SK-N-SH (cell line): ENCODE results near the gene NEK10. TPM values are rescaled to one million over a fixed set of nuclear protein-coding genes. Genes with fewer than 3 reads are reported as not detected.

ENCODE experiments used
- CTCF ChIA-PET: fragments of 300-600, 350-600 bp; formaldehyde crosslinking; extraction: SDS; loops from one replicate; lab custom pipeline; 2021; lab: Yijun Ruan, JAX
- POLR2A ChIA-PET: fragments of 350-600 bp; sonication (Branson Sonifier 250); formaldehyde crosslinking; extraction: SDS; loops from one replicate; lab custom pipeline; 2020; ENCODE audit warnings: antibody characterized with exemption, inconsistent platforms; lab: Yijun Ruan, JAX
- DNase-seq: peaks from one replicate; pipeline ENCODE4 v3.0.0; 2012
- H2AFZ ChIP-seq: fragments of 200-600 bp; sonication (generic); 2 replicates; pipeline ENCODE4 v1.8.1; 2016; ENCODE audit warnings: antibody characterized with exemption, mild to moderate bottlenecking, low read depth
- H3F3A ChIP-seq: fragments of 200-600 bp; sonication (generic); replicated peaks from 2 replicates; pipeline ENCODE3; 2016; ENCODE audit warnings: antibody characterized with exemption, mild to moderate bottlenecking; ENCODE audit not compliant: insufficient read depth
- H3K27ac ChIP-seq, 2 experiments: fragments of 200-500 bp in 1 of 2; fragments of 200-600 bp in 1 of 2; sonication (Bioruptor generic) in 1 of 2; sonication (generic), shearing (Covaris generic) in 1 of 2; 2 replicates each; pipeline versions ENCODE4 v1.5.1 to v1.6.1; 2014 to 2016; ENCODE audit warnings: low read depth in 2 of 2, inconsistent platforms in 1 of 2, low read length in 1 of 2, mild to moderate bottlenecking in 1 of 2, mixed read lengths in 1 of 2
- H3K27me3 ChIP-seq: fragments of 200-600 bp; sonication (generic), shearing (Covaris generic); 2 replicates; pipeline ENCODE4 v1.6.1; 2016; ENCODE audit warnings: mixed run types; ENCODE audit not compliant: insufficient read depth
- H3K36me3 ChIP-seq, 2 experiments: fragments of 200-500 bp in 1 of 2; fragments of 200-600 bp in 1 of 2; sonication (Bioruptor generic) in 1 of 2; sonication (generic) in 1 of 2; replicated peaks in 1 of 2; 2 replicates each; pipeline versions ENCODE3 to v1.5.1; 2014 to 2016; ENCODE audit warnings: low read length in 1 of 2, mild to moderate bottlenecking in 1 of 2; ENCODE audit not compliant: insufficient read depth in 2 of 2, control insufficient read depth in 1 of 2
- H3K4me1 ChIP-seq, 2 experiments: fragments of 200-500 bp in 1 of 2; fragments of 200-600 bp in 1 of 2; sonication (Bioruptor generic) in 1 of 2; sonication (generic), shearing (Covaris generic) in 1 of 2; 2 replicates each; pipeline versions ENCODE4 v1.5.1 to v1.6.1; 2014 to 2016; ENCODE audit warnings: low read depth in 1 of 2, low read length in 1 of 2, mixed run types in 1 of 2; ENCODE audit not compliant: insufficient read depth in 2 of 2, control insufficient read depth in 1 of 2
- H3K4me2 ChIP-seq: fragments of 200-600 bp; sonication (generic), shearing (Covaris generic); 2 replicates; pipeline ENCODE4 v1.6.1; 2017; ENCODE audit warnings: mixed run types
- H3K4me3 ChIP-seq, 2 experiments: fragments of 200-500 bp in 1 of 2; fragments of 200-600 bp in 1 of 2; sonication (Bioruptor generic) in 1 of 2; sonication (generic), shearing (Covaris generic) in 1 of 2; 2 replicates each; pipeline versions ENCODE4 v1.5.1 to v1.8.1; 2014 to 2016; ENCODE audit warnings: low read depth in 2 of 2, inconsistent platforms in 1 of 2, low read length in 1 of 2, mild to moderate bottlenecking in 1 of 2, mixed read lengths in 1 of 2, moderate library complexity in 1 of 2
- H3K79me2 ChIP-seq: fragments of 200-600 bp; sonication (generic); 2 replicates; pipeline ENCODE4 v1.8.1; 2017; ENCODE audit warnings: mild to moderate bottlenecking; ENCODE audit not compliant: insufficient read depth
- H3K9ac ChIP-seq: fragments of 200-600 bp; sonication (generic); 2 replicates; pipeline ENCODE4 v1.6.1; 2017; ENCODE audit warnings: mixed run types
- H3K9me2 ChIP-seq: fragments of 200-600 bp; sonication (generic); 2 replicates; pipeline ENCODE4 v1.6.1; 2017; ENCODE audit warnings: mixed run types
- H3K9me3 ChIP-seq: fragments of 200-600 bp; sonication (generic); 2 replicates; pipeline ENCODE4 v1.6.1; 2017; ENCODE audit warnings: mixed run types, mild to moderate bottlenecking, moderate library complexity
- H4K20me1 ChIP-seq: fragments of 200-600 bp; sonication (generic); 2 replicates; pipeline ENCODE4 v1.6.1; 2017; ENCODE audit warnings: mild to moderate bottlenecking, mixed run types; ENCODE audit not compliant: insufficient read depth
- CTCF ChIP-seq: fragments of 200-600 bp; sonication (generic); IDR thresholded peaks from 2 replicates; pipeline ENCODE4 v1.6.1; 2017; ENCODE audit warnings: antibody characterized with exemption, mild to moderate bottlenecking, moderate library complexity
- ELF1 ChIP-seq: IDR thresholded peaks from 2 replicates; pipeline ENCODE4 v1.4.0; 2012
- EP300 ChIP-seq, 2 experiments: IDR thresholded peaks; 2 replicates each; pipeline versions ENCODE4 v1.4.0 to v1.6.1; 2012; ENCODE audit warnings: borderline replicate concordance in 1 of 2, low read depth in 1 of 2, low read length in 1 of 2
- FOSL2 ChIP-seq: IDR thresholded peaks from 2 replicates; pipeline ENCODE4 v1.4.0; 2012; ENCODE audit warnings: low read depth, mild to moderate bottlenecking, moderate library complexity, borderline replicate concordance
- FOXJ3 ChIP-seq: sonication (generic); formaldehyde crosslinking; IDR thresholded peaks from 2 replicates; pipeline ENCODE4 v1.5.1; 2020; ENCODE audit warnings: mild to moderate bottlenecking, missing genetic modification reagents
- IRF3 ChIP-seq: fragments of 150-350 bp; IDR thresholded peaks from 2 replicates; pipeline ENCODE4 v1.6.1; 2016; ENCODE audit warnings: mild to moderate bottlenecking, low read depth, low read length
- MXI1 ChIP-seq: IDR thresholded peaks from 2 replicates; pipeline ENCODE4 v1.6.1; 2012; ENCODE audit warnings: mild to moderate bottlenecking, low read depth, low read length, improper control_type of control experiment
- NFIC ChIP-seq: IDR thresholded peaks from 2 replicates; pipeline ENCODE4 v1.4.0; 2012; ENCODE audit warnings: borderline replicate concordance
- NRF1 ChIP-seq: IDR thresholded peaks from 2 replicates; pipeline ENCODE4 v1.6.1; 2012; ENCODE audit warnings: low read depth, mild to moderate bottlenecking, low read length
- PBX3 ChIP-seq: IDR thresholded peaks from 2 replicates; pipeline ENCODE4; 2012
- POLR2AphosphoS5 ChIP-seq: IDR thresholded peaks from 2 replicates; pipeline ENCODE4 v1.6.1; 2012; ENCODE audit warnings: low read depth, low read length
- RAD21 ChIP-seq: IDR thresholded peaks from 2 replicates; pipeline ENCODE4 v1.6.1; 2012; ENCODE audit warnings: mild to moderate bottlenecking, low read length
- RCOR1 ChIP-seq: fragments of 150-350 bp; IDR thresholded peaks from 2 replicates; pipeline ENCODE4 v1.6.1; 2017; ENCODE audit warnings: antibody characterized with exemption, low read length
- SIN3A ChIP-seq: IDR thresholded peaks from 2 replicates; pipeline ENCODE4 v1.6.1; 2012; ENCODE audit warnings: low read depth, mild to moderate bottlenecking, low read length, moderate library complexity, borderline replicate concordance
- TAF1 ChIP-seq: IDR thresholded peaks from 2 replicates; pipeline ENCODE4 v1.6.1; 2012; ENCODE audit warnings: low read depth, mild to moderate bottlenecking, low read length, moderate library complexity, borderline replicate concordance
- TCF12 ChIP-seq: IDR thresholded peaks from 2 replicates; pipeline ENCODE4 v1.4.0; 2012
- USF1 ChIP-seq: IDR thresholded peaks from 2 replicates; pipeline ENCODE4 v1.4.0; 2012; ENCODE audit warnings: low read depth, borderline replicate concordance
- USF2 ChIP-seq: fragments of 150-350 bp; IDR thresholded peaks from 2 replicates; pipeline ENCODE4 v1.6.1; 2017; ENCODE audit warnings: antibody characterized with exemption, low read length, low read depth, borderline replicate concordance
- YY1 ChIP-seq: IDR thresholded peaks from 2 replicates; pipeline ENCODE4 v1.4.0; 2012; ENCODE audit warnings: low read depth, mild to moderate bottlenecking
- ZBTB33 ChIP-seq: IDR thresholded peaks from 2 replicates; pipeline ENCODE4 v1.4.0; 2012; ENCODE audit warnings: low read depth, borderline replicate concordance
- WGBS: methylation state at CpG from one replicate; pipeline ENCODE4 v1.1.6; 2017; ENCODE audit warnings: low lambda C conversion rate; 5-methylcytosine and 5-hydroxymethylcytosine counted together
- polyA plus RNA-seq, 3 experiments: library from polyadenylated mRNA; depleted of rRNA; stranded (reverse); fragments of >200 nt; gene quantifications; 2 replicates each; pipeline ENCODE4 v1.2.3, GENCODE V29; 2012

The NEK10 gene
- polyA plus RNA-seq, 1 of the 3 experiments (the other 2 are of a cell fraction), result 1.0 TPM

- no peak for TF ChIP-seq USF2
- no peak for TF ChIP-seq ELF1
- no peak for TF ChIP-seq RAD21
- TF ChIP-seq MXI1, result no peak
- TF ChIP-seq FOSL2, result no peak
- no peak for TF ChIP-seq ZBTB33
- TF ChIP-seq TAF1, result no peak
- no peak for TF ChIP-seq SIN3A
- TF ChIP-seq USF1, result no peak
Measured at GRCh38 chr3:27184261-27184660, 184.9 kb downstream of the NEK10 start (continued).

GRCh38 chr3:27176256-27176655, 192.9 kb downstream of the NEK10 start:
- Histone ChIP-seq H3K9ac (no peak overlapping the region), H2AFZ (no peak overlapping the region), H3K9me3 (no peaks in the 10 kb centered on the region), H3K4me3 (no peak overlapping the region), H3K27me3 (no peaks in the 10 kb centered on the region), H3K27ac (no peak overlapping the region), H3F3A (no peaks in the 10 kb centered on the region), H3K36me3 (no peaks in the 10 kb centered on the region), H3K4me2 (no peak overlapping the region), H3K9me2 (no peaks in the 10 kb centered on the region), H3K4me1 (no peaks in the 10 kb centered on the region), H3K79me2 (no peaks in the 10 kb centered on the region), H4K20me1 (no peaks in the 10 kb centered on the region)
- no peak for DNase-seq
- POLR2A ChIA-PET, result no interaction called here
- TF ChIP-seq RCOR1 (no peak), IRF3 (no peak), USF2 (no peak), CTCF (no peak), FOXJ3 (CRISPR knock-in tag) (no peak), RAD21 (no peak), POLR2AphosphoS5 (no peak), NFIC (no peak), PBX3 (no peak), YY1 (no peak), EP300 (IDR thresholded peaks at IDR 0.05; ENCODE audit: borderline replicate concordance in 1 of 2, low read depth in 1 of 2, low read length in 1 of 2) (no peak), TCF12 (no peak), NRF1 (no peak)
- CTCF ChIA-PET, result no interaction called here
- WGBS, result 46% methylated on average over 3 of the region's 3 CpGs
